ENCODE data around the gene GAPVD1. TPM values are rescaled to one million over a fixed set of nuclear protein-coding genes. Genes with fewer than 3 reads are reported as not detected.

Gene GAPVD1
- total RNA-seq, 4 donors from 2014 or later = 50.9 to 79.0 (median 53.4) TPM

DNA sequence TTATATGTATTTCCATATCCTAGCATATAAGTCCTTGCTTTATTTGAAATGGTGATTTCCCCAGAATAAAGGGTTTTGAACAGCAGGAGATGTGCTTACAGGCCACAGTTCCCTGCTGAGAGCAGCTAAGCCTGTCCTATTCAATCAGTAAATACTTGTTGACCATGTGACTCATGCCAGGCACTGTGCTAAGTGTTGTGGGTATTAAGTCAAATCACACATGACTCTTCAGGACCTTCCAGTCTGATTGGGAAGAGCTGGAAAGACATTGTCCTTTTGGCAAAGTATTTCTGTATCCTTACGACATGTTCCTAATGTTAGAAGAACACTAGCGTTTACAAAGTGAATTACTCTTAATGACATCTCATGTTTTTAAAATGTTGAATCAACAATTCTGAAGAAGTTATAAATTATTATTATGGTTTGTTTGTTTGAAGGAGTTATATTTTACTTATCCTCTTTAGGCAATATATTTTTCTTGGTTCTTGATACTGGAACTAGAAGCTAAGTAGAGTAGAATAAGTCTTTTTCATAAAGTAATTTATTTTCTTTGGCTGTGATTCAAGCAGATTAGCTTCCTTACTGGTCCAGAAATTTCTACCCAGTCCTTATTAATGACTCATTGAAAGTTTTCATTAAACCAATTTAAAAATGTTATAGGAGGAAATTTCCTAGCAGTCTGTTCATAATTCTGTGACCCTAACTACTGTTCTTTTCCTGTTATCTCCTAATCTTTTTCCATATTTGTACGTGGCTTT, 82.1 kb downstream of the GAPVD1 start:
- WGBS, 2 donors = 80 to 83% methylated on average over 3 of the region's 3 CpGs
- intact Hi-C loops (cut with DNase I; ENCODE audit: low total_unique reads) = no loop called here

DNA sequence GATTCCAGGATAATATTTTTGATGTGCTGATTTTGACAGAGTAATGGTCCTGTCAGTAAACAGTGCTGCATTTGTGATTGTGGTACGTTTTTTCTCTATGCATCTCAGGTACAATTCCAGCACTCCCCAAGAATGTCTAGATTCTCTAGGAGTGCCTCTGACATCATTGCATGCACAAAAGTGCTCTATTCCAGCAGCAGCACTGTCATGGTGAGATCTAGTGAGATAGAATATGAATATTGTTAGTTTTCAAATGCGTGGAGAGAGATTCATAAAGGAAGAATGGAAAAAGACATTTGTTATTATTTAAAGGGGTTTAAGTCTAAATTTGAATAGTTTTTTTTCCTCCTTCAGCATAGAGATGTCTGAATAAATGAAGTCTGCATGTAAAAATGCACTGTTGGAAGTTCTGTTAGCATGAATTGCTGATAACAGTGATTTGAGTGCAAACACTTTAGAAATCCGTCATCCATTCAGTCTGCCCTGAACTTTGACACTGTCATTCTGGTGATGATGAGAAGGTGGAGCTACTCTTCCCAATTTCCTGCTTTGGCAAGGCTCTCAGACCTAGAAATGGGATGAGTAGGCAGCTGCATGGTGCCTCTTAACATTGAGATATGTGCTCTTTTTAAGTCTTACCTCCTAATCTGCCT, 84.6 kb downstream of the GAPVD1 start:
- H3K4me3 ChIP-seq (ENCODE audit: low read depth, poor library complexity, severe bottlenecking) = no peak overlapping the region
- WGBS, 2 donors = 90 to 91% methylated on average over 3 of the region's 3 CpGs
- no peak for DNase-seq (ENCODE audit: low spot score in 2 of 2)
- intact Hi-C loops (cut with DNase I; ENCODE audit: low total_unique reads) = no loop called here
- TF ChIP-seq, protein P1, sequence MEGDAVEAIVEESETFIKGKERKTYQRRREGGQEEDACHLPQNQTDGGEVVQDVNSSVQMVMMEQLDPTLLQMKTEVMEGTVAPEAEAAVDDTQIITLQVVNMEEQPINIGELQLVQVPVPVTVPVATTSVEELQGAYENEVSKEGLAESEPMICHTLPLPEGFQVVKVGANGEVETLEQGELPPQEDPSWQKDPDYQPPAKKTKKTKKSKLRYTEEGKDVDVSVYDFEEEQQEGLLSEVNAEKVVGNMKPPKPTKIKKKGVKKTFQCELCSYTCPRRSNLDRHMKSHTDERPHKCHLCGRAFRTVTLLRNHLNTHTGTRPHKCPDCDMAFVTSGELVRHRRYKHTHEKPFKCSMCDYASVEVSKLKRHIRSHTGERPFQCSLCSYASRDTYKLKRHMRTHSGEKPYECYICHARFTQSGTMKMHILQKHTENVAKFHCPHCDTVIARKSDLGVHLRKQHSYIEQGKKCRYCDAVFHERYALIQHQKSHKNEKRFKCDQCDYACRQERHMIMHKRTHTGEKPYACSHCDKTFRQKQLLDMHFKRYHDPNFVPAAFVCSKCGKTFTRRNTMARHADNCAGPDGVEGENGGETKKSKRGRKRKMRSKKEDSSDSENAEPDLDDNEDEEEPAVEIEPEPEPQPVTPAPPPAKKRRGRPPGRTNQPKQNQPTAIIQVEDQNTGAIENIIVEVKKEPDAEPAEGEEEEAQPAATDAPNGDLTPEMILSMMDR (IDR thresholded peaks at IDR 0.05) = no peak
- no peak for TF ChIP-seq POLR2A (IDR thresholded peaks at IDR 0.05)

More for the DNA sequence above, 82.1 kb downstream of the GAPVD1 start:
- no peak for TF ChIP-seq POLR2A (IDR thresholded peaks at IDR 0.05)
- TF ChIP-seq, protein P1 (IDR thresholded peaks at IDR 0.05) = no peak
- no peak for DNase-seq (ENCODE audit: low spot score in 2 of 2)
- H3K4me3 ChIP-seq (ENCODE audit: low read depth, poor library complexity, severe bottlenecking) = no peak overlapping the region

- TF ChIP-seq, protein P1 (IDR thresholded peaks at IDR 0.05) = no peak
- no peak for TF ChIP-seq POLR2A (IDR thresholded peaks at IDR 0.05)
- no peak overlapping the region for H3K4me3 ChIP-seq (ENCODE audit: low read depth, poor library complexity, severe bottlenecking)
- 90 to 93% methylated on average over 11 of the region's 11 CpGs for WGBS, 2 donors
- no peak for DNase-seq (ENCODE audit: low spot score in 2 of 2)
- intact Hi-C loops (cut with DNase I; ENCODE audit: low total_unique reads) = no loop called here
These were observed 94.0 kb downstream of the GAPVD1 start for GRCh38 chr9:125355601-125356000.

DNA sequence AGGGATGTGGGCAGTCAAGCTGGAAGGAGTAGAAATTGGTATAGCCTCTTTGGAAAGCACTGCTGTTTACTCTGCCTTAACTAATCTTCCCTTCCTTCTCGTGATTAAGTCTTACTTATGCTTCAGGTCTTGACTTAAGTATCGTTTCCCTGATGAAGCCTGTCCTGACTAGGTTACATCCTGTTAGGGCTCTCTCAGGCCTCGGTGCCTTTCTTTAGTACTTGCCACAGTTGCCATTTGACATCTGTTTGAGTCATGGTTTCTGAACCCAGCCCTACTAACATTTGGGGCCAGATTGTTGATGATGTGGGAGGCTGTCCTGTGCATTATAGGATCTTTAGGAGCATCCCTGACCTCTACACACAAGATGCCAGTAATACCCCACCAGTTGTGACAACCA, 94.4 kb downstream of the GAPVD1 start:
- 85 to 88% methylated on average over 3 of the region's 3 CpGs for WGBS, 2 donors
- intact Hi-C loops (cut with DNase I; ENCODE audit: low total_unique reads) = no loop called here
- H3K4me3 ChIP-seq (ENCODE audit: low read depth, poor library complexity, severe bottlenecking) = no peak overlapping the region
- DNase-seq (ENCODE audit: low spot score in 2 of 2) = no peak
- TF ChIP-seq POLR2A (IDR thresholded peaks at IDR 0.05) = no peak
- TF ChIP-seq, protein P1 (IDR thresholded peaks at IDR 0.05) = no peak

DNA sequence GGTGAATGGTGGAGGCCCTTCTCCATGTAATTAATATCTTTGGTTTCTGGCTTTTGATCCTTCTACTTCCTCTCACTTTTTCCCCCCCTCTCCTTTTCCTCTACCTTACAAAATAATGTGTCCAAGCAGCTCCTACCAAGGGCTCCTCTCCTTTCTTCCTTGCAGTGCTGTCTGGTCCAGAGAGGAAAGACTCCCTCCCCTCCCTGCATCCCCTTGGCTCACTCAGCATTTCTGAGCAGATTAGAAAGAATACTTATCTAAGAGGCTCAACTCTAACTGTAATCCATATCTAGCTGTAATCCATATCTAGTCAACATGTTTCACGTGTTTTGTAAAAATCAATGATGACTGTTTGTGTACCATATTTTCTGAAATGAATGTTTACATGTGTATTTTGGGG, 97.4 kb downstream of the GAPVD1 start:
- DNase-seq (ENCODE audit: low spot score in 2 of 2) = no peak
- intact Hi-C loops (cut with DNase I; ENCODE audit: low total_unique reads) = no loop called here
- 88 to 93% methylated on average over 1 of the region's 1 CpG for WGBS, 2 donors
- TF ChIP-seq, protein P1 (IDR thresholded peaks at IDR 0.05) = no peak
- TF ChIP-seq POLR2A (IDR thresholded peaks at IDR 0.05) = no peak
- no peak overlapping the region for H3K4me3 ChIP-seq (ENCODE audit: low read depth, poor library complexity, severe bottlenecking)

Data from lower leg skin (tissue), 4 donors.